NCI-H774 (cell line): ENCODE results near the gene SH3BP5L.

Source experiments
- DNase-seq: peaks from one replicate; lab custom pipeline; 2025; lab: John Stamatoyannopoulos, UW

Gene SH3BP5L

DNA sequence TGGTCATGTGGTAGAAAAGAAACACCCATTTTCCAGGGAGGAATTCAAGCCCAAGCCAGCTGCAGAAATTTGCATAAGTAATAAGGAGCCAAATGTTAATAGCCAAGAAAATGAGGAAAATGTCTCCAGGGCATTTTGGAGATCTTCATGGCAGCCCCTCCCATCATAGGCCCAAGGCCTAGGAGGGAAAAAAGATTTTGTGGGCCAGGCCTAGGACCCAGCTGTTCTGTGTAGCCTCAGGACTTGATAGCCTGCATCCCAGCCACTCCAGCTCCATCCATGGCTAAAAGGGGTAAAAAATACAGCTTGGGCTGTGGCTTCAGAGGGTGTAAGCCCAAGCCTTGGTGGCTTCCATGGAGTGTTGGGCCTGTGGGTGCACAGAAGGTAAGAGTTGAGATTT is 48.7 kb downstream of the SH3BP5L start:
- DNase-seq = no peak

DNA sequence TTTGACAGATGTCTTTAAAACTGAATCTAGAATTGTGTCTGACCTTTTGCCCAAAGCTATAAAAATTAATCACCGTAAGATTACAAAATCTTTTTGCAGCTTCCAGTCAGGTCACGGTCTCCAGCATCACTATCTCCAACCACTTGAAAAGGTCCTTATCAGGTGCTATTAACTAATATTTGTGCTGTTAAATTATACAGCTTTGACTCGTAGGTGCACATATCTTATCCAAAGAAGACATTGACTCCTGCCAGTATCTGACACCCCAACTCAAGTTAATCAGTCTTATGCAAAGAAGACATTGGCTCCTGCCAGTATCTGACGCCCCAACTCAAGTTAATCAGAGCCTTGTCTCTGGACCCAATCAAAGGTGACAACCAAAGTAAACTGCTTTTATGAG is 50.3 kb downstream of the SH3BP5L start:
- DNase-seq = no peak
